Measurements from ENCODE around the gene ZNF236.

DNA sequence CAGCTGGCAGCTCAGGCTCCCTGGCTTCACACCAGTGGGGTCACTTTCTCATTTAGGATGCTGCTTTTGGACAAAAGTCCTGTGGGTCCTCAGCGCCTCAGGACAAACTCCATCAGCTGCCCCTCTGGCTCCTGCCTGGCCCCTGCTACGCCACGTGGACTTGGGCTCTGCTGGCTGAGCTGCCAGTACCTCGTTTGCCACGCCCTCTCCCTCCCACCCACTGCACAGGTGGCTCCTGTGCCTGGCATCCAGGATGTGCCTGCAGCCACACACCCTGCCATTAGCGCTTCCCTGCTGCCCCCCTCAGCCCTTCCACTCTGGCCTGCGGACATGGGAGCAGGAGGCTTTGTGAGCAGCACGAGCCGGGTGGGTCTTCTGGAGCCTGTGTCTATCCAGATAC, 118.9 kb downstream of the ZNF236 start:
- TF ChIP-seq, protein P1, sequence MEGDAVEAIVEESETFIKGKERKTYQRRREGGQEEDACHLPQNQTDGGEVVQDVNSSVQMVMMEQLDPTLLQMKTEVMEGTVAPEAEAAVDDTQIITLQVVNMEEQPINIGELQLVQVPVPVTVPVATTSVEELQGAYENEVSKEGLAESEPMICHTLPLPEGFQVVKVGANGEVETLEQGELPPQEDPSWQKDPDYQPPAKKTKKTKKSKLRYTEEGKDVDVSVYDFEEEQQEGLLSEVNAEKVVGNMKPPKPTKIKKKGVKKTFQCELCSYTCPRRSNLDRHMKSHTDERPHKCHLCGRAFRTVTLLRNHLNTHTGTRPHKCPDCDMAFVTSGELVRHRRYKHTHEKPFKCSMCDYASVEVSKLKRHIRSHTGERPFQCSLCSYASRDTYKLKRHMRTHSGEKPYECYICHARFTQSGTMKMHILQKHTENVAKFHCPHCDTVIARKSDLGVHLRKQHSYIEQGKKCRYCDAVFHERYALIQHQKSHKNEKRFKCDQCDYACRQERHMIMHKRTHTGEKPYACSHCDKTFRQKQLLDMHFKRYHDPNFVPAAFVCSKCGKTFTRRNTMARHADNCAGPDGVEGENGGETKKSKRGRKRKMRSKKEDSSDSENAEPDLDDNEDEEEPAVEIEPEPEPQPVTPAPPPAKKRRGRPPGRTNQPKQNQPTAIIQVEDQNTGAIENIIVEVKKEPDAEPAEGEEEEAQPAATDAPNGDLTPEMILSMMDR (IDR thresholded peaks at IDR 0.05) = no peak
- TF ChIP-seq EZH2 (IDR thresholded peaks at IDR 0.05; ENCODE audit: borderline replicate concordance, insufficient read depth, low read depth, low read length, poor library complexity, severe bottlenecking) = no peak
